H1 (cell line): ENCODE results near the gene PERCC1. TPM values are rescaled to one million over a fixed set of nuclear protein-coding genes. Genes with fewer than 3 reads are reported as not detected.

Experiments used
- ATF2 ChIP-seq: IDR thresholded peaks from 2 replicates; pipeline ENCODE4 v1.6.1; 2012; ENCODE audit warnings: low read length, inconsistent platforms
- BACH1 ChIP-seq: IDR thresholded peaks from 2 replicates; pipeline ENCODE4 v1.6.1; 2012; ENCODE audit warnings: low read length, improper control_type of control experiment
- BCL11A ChIP-seq, 2 experiments: IDR thresholded peaks; one replicate each; pipeline ENCODE4 v1.6.1; 2011; ENCODE audit warnings: low read depth in 2 of 2, low read length in 2 of 2, mild to moderate bottlenecking in 2 of 2
- CHD7 ChIP-seq: fragments of 300-600 bp; sonication (generic); IDR thresholded peaks from 2 replicates; pipeline ENCODE4 v1.7.1; 2012; ENCODE audit warnings: low read length, moderate library complexity, mild to moderate bottlenecking, inconsistent platforms; ENCODE audit not compliant: insufficient replicate concordance
- GTF2F1 ChIP-seq: IDR thresholded peaks from 2 replicates; pipeline ENCODE4 v1.6.1; 2012; ENCODE audit warnings: low read depth, low read length, improper control_type of control experiment, borderline replicate concordance
- MAFK ChIP-seq: IDR thresholded peaks from 2 replicates; pipeline ENCODE4 v1.6.1; 2012; ENCODE audit warnings: low read depth, mild to moderate bottlenecking, improper control_type of control experiment, low read length
- NRF1 ChIP-seq: IDR thresholded peaks from 2 replicates; pipeline ENCODE4 v1.6.1; 2011; ENCODE audit warnings: mild to moderate bottlenecking, low read depth, low read length, improper control_type of control experiment
- RXRA ChIP-seq: IDR thresholded peaks from 2 replicates; pipeline ENCODE4 v1.6.1; 2011; ENCODE audit warnings: low read depth, mild to moderate bottlenecking, low read length, moderate library complexity; ENCODE audit not compliant: insufficient read depth
- SIX5 ChIP-seq: IDR thresholded peaks from 2 replicates; pipeline ENCODE4 v1.6.1; 2011; ENCODE audit warnings: mild to moderate bottlenecking, low read depth, low read length
- SP2 ChIP-seq: IDR thresholded peaks from 2 replicates; pipeline ENCODE4 v1.6.1; 2012; ENCODE audit warnings: mild to moderate bottlenecking, low read length, inconsistent platforms
- polyA plus RNA-seq, 7 experiments: library from polyadenylated mRNA; depleted of rRNA in 3 of 7; stranded (reverse) in 5 of 7; unstranded in 2 of 7; fragments of >200 nt in 5 of 7; fragments of 200-250 nt in 2 of 7; gene quantifications; 1 replicate in 5 of 7; 2 replicates in 1 of 7; 4 replicates in 1 of 7; pipeline versions ENCODE4 v1.2.1 to v1.2.3, GENCODE V29; 2011 to 2013; ENCODE audit warnings: missing spikeins in 2 of 7, mixed read lengths in 2 of 7
- total RNA-seq: library from RNA; stranded (reverse); fragmentation: NEBNext Ultra II Directional; extraction: Animal tissue kit (Norgen Biotek cat#: 25700); gene quantifications from 2 replicates; pipeline ENCODE4 v1.2.1, GENCODE V29; 2021

Gene PERCC1
- total and polyA plus RNA-seq, 2 of the 8 experiments (the other 6 are each of a cell fraction or from before 2014, with no cell fraction given): not detected

DNA sequence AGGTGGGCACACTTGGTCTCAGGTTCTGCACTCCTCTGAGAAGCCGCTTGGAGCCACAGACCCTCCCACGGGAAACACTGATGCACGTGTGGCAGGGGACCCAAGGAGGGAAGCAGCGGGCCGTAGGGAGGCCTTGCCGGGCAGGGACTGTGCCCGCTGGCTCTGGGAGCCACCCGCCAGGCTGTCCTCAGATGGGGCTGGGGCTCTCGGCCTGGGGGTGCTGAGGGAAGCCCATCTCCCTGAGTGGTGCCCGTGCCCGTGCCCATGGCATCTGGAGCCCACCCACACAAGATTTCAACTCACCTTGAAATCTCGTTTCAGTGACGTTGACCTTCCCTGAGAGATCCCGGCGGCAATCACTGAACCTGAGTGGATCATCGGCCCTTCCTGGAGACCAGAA is 26.1 kb downstream of the PERCC1 start (continued):
- TF ChIP-seq CHD7 (no peak), ATF2 (no peak), NRF1 (no peak), SIX5 (no peak), SP2 (no peak), MAFK (no peak), RXRA (no peak), BACH1 (no peak), BCL11A (IDR thresholded peaks at IDR 0.05; ENCODE audit: low read depth in 2 of 2, low read length in 2 of 2) (no peak), GTF2F1 (no peak)
